ENCODE measurements around the gene GSS. TPM values are rescaled to one million over a fixed set of nuclear protein-coding genes. Genes with fewer than 3 reads are reported as not detected.

The GSS gene
- total and polyA plus RNA-seq, 2 of the 8 experiments (the other 6 are each of a cell fraction or from before 2014, with no cell fraction given): 34.6 to 43.2 TPM

DNA sequence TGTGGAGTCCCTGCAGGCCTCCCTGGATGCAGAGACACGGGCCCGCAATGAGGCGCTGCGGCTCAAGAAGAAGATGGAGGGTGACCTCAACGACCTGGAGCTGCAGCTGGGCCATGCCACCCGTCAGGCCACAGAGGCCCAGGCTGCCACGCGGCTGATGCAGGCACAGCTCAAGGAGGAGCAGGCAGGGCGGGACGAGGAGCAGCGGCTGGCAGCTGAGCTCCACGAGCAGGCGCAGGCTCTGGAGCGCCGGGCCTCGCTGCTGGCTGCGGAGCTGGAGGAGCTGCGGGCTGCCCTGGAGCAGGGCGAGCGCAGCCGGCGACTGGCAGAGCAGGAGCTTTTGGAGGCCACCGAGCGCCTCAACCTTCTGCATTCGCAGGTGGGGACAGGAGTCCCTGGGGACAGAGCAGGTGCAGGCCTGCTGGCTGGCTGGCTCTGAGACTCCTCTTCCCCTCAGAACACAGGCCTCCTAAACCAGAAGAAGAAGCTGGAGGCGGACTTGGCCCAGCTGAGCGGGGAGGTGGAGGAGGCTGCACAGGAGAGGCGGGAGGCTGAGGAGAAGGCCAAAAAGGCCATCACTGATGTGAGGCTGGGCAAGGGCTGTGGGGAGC is 44.8 kb upstream of the GSS start:
- Histone ChIP-seq H3K9ac (replicated peaks in 1 of 4; ENCODE audit: extremely low read depth in 1 of 4, low read depth in 3 of 4, low read length in 3 of 4) (no peak overlapping the region), H3K9me3 (ENCODE audit: insufficient read depth in 2 of 2, low read depth in 1 of 2, low read length in 1 of 2) (no peaks in the 10 kb centered on the region), H2BK15ac (ENCODE audit: low read length) (no peak overlapping the region), H4K91ac (replicated peaks; ENCODE audit: insufficient read length, low read length) (no peak overlapping the region), H3K18ac (ENCODE audit: extremely low read depth, low read length) (no peak overlapping the region), H2BK120ac (replicated peaks; ENCODE audit: low read depth, low read length) (no peak overlapping the region), H3K27ac (ENCODE audit: low read depth, low read length) (no peak overlapping the region), H3K4ac (replicated peaks; ENCODE audit: insufficient read length, low read depth, low read length) (no peak overlapping the region), H4K8ac (ENCODE audit: extremely low read depth, insufficient read depth, low read length) (no peak overlapping the region; the same call in 1 of the 2 replicates), H3K79me2 (ENCODE audit: control insufficient read depth in 1 of 2, insufficient read depth in 2 of 2, low read length in 2 of 2) (no peaks in the 10 kb centered on the region), H3K27me3 (replicated peaks in 1 of 4; ENCODE audit: control insufficient read depth in 3 of 4, extremely low read depth in 1 of 4, insufficient read depth in 3 of 4, low read length in 3 of 4) (no peaks in the 10 kb centered on the region), H3K4me1 (replicated peaks in 1 of 4; ENCODE audit: control insufficient read depth in 3 of 4, insufficient read depth in 4 of 4, low read length in 3 of 4) (peaks cover 0 to 2% (median 0%) of the 10 kb centered on the region in 4 experiments; a peak in 2 of 7 replicates), H4K20me1 (replicated peaks in 1 of 2; ENCODE audit: control insufficient read depth in 1 of 2, insufficient read depth in 2 of 2, low read length in 2 of 2) (peaks cover 6 to 9% of the 10 kb centered on the region in 2 experiments), H3K14ac (ENCODE audit: insufficient read length) (no peak overlapping the region), H3K4me2 (ENCODE audit: insufficient read depth in 1 of 2, low read depth in 2 of 2, low read length in 2 of 2) (no peak overlapping the region), H3K4me3 (ENCODE audit: extremely low read depth in 1 of 4, insufficient read depth in 2 of 4, low read depth in 3 of 4, low read length in 4 of 4) (no peak overlapping the region), H4K5ac (ENCODE audit: insufficient read length, low read depth, low read length) (no peak overlapping the region), H2AFZ (ENCODE audit: low read length) (no peak overlapping the region), H2BK5ac (ENCODE audit: low read depth, low read length) (no peak overlapping the region), H2BK20ac (ENCODE audit: low read length) (no peak overlapping the region), H2AK5ac (ENCODE audit: low read depth, low read length) (no peak overlapping the region), H3K23ac (ENCODE audit: insufficient read length) (no peak overlapping the region), H3K23me2 (ENCODE audit: low read depth, low read length) (no peaks in the 10 kb centered on the region; the same call in 1 of the 2 replicates), H2BK12ac (ENCODE audit: low read depth, low read length) (no peak overlapping the region), H3K56ac (replicated peaks; ENCODE audit: insufficient read length, low read depth, low read length) (no peak overlapping the region), H3K79me1 (ENCODE audit: low read depth, low read length) (no peaks in the 10 kb centered on the region), H3K36me3 (ENCODE audit: control insufficient read depth in 2 of 4, insufficient read depth in 4 of 4, low read length in 3 of 4) (peaks cover 7 to 41% (median 33%) of the 10 kb centered on the region in 4 experiments; a peak in 5 of 8 replicates)
- 90% methylated on average over 26 of the region's 28 CpGs; no CpG with 5 or more reads in 1 of the 2 experiments for WGBS, 2 experiments (ENCODE audit: extremely low coverage in 1 of 2, insufficient coverage in 1 of 2, insufficient read length in 1 of 2, insufficient replicate concordance in 2 of 2, low coverage in 1 of 2, low lambda C conversion rate in 2 of 2, missing lambda C conversion rate in 1 of 2)
- ChIA-PET CTCF (ENCODE audit: partially characterized antibody) (interaction anchor here (0.7 to 4.1 kb wide), 18 partner anchors 7 to 287 kb away, joined by 3 to 54 read pairs (median 6); partner anchors contain the start of genes ACSS2, GGT7, GSS and MYH7B), POLR2A (ENCODE audit: partially characterized antibody) (interaction anchor here (0.7 to 2.5 kb wide), 6 partner anchors 12 to 278 kb away, joined by 3 to 7 read pairs (median 3); partner anchors contain the start of gene MMP24OS)
- no peak for DNase-seq (ENCODE audit: low read depth in 1 of 2, low spot score in 2 of 2)
- no peak for FAIRE-seq
- TF ChIP-seq, protein P1, sequence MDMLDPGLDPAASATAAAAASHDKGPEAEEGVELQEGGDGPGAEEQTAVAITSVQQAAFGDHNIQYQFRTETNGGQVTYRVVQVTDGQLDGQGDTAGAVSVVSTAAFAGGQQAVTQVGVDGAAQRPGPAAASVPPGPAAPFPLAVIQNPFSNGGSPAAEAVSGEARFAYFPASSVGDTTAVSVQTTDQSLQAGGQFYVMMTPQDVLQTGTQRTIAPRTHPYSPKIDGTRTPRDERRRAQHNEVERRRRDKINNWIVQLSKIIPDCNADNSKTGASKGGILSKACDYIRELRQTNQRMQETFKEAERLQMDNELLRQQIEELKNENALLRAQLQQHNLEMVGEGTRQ (IDR thresholded peaks at IDR 0.05; ENCODE audit: low read length): no peak
- TF ChIP-seq MAFK (IDR thresholded peaks at IDR 0.05; ENCODE audit: low read depth, low read length): no peak
- TF ChIP-seq CTBP2 (IDR thresholded peaks at IDR 0.05; ENCODE audit: borderline replicate concordance, insufficient read depth, insufficient read length, low read length): no peak
- TF ChIP-seq KDM5A (IDR thresholded peaks at IDR 0.05; ENCODE audit: low read length): no peak
- TF ChIP-seq TAF7 (optimal IDR thresholded peaks at IDR 0.05; ENCODE audit: borderline replicate concordance, low read depth, low read length): no peak
- no peak for TF ChIP-seq YY1 (IDR thresholded peaks at IDR 0.05; ENCODE audit: low read depth, low read length)
- no peak for TF ChIP-seq SAP30 (IDR thresholded peaks at IDR 0.05; ENCODE audit: insufficient read depth, insufficient replicate concordance, low read length)
- TF ChIP-seq RBBP5 (IDR thresholded peaks at IDR 0.05; ENCODE audit: borderline replicate concordance, low read depth, low read length): no peak
- no peak for TF ChIP-seq EGR1 (IDR thresholded peaks at IDR 0.05; ENCODE audit: borderline replicate concordance, low read depth, low read length)
- TF ChIP-seq, protein P2, sequence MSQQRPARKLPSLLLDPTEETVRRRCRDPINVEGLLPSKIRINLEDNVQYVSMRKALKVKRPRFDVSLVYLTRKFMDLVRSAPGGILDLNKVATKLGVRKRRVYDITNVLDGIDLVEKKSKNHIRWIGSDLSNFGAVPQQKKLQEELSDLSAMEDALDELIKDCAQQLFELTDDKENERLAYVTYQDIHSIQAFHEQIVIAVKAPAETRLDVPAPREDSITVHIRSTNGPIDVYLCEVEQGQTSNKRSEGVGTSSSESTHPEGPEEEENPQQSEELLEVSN (IDR thresholded peaks at IDR 0.05): no peak

Measured in H1 (cell line).